ENCODE data around the gene TRIM40. TPM values are rescaled to one million over a fixed set of nuclear protein-coding genes. Genes with fewer than 3 reads are reported as not detected.

TRIM40 gene
- total and polyA plus RNA-seq, 2 of the 13 experiments (the other 11 are each of a cell fraction or from before 2014, with no cell fraction given) = 0.58 TPM; not detected in 1

DNA sequence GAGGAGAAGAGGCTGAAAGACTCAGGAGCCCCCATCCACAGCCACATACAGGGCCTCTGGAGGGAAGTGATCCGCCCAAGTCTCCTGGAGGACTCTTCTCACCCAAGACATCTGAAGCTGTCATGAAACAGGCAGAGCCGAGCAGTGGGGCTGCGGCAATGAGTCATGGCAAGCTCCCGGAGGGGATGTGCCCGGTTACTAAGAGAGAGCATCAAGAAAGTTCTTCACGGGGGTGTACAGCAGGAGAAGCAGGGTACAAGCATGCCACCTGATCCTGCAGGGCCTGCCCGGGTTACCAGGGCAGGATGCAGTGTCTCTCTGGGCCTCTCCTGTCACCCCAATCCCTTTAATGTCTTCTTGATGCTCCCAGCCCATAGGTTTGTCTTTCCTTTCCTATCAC lies 56.1 kb downstream of the TRIM40 start:
- Histone ChIP-seq H3K79me2 (ENCODE audit: insufficient read depth, low read length) (no peaks in the 10 kb centered on the region), H3K9me3 (ENCODE audit: low read length) (no peaks in the 10 kb centered on the region), H3K4me1 (ENCODE audit: insufficient read depth, low read length) (no peaks in the 10 kb centered on the region), H3K9ac (ENCODE audit: insufficient read depth, low read depth, low read length) (no peak overlapping the region), H4K20me1 (ENCODE audit: insufficient read depth, low read length) (no peaks in the 10 kb centered on the region), H3K4me2 (ENCODE audit: low read depth, low read length) (no peak overlapping the region), H3K27me3 (ENCODE audit: control insufficient read depth in 1 of 2, insufficient read depth in 2 of 2, low read length in 2 of 2) (no peaks in the 10 kb centered on the region), H3K36me3 (replicated peaks in 1 of 2; ENCODE audit: control insufficient read depth in 1 of 2, insufficient read depth in 2 of 2, low read length in 2 of 2) (peaks cover 43 to 80% of the 10 kb centered on the region in 2 experiments), H3K4me3 (replicated peaks in 1 of 3; ENCODE audit: insufficient read depth in 1 of 3, low read depth in 2 of 3, low read length in 3 of 3) (no peak overlapping the region), H3K27ac (ENCODE audit: extremely low read length, insufficient read depth, low read length) (no peak overlapping the region), H2AFZ (ENCODE audit: low read length) (no peak overlapping the region)
- TF ChIP-seq MAFF (IDR thresholded peaks at IDR 0.05; ENCODE audit: low read depth, low read length) (no peak), BCLAF1 (IDR thresholded peaks at IDR 0.05) (no peak), ZBTB25 (CRISPR knock-in tag; IDR thresholded peaks at IDR 0.05) (no peak), SUZ12 (IDR thresholded peaks at IDR 0.05; ENCODE audit: low read depth, low read length) (no peak), TOPORS (CRISPR knock-in tag; IDR thresholded peaks at IDR 0.05) (no peak), MAFG (CRISPR knock-in tag; IDR thresholded peaks at IDR 0.05) (no peak), ZNF225 (CRISPR knock-in tag; IDR thresholded peaks at IDR 0.05) (no peak), ZFP1 (CRISPR knock-in tag; IDR thresholded peaks at IDR 0.05) (no peak), PHF21A (CRISPR knock-in tag; IDR thresholded peaks at IDR 0.05) (no peak), BORCS8-MEF2B (CRISPR knock-in tag; IDR thresholded peaks at IDR 0.05) (no peak), ARNT2 (CRISPR knock-in tag; IDR thresholded peaks at IDR 0.05; ENCODE audit: low read depth) (no peak), RCOR2 (CRISPR knock-in tag; IDR thresholded peaks at IDR 0.05) (no peak), ZNF749 (CRISPR knock-in tag; IDR thresholded peaks at IDR 0.05; ENCODE audit: borderline replicate concordance) (no peak), TAF15 (IDR thresholded peaks at IDR 0.05; ENCODE audit: low read depth, low read length, poor library complexity, severe bottlenecking) (no peak), ZBTB7A (CRISPR knock-in tag; IDR thresholded peaks at IDR 0.05) (no peak)
- TF ChIP-seq, protein P1, sequence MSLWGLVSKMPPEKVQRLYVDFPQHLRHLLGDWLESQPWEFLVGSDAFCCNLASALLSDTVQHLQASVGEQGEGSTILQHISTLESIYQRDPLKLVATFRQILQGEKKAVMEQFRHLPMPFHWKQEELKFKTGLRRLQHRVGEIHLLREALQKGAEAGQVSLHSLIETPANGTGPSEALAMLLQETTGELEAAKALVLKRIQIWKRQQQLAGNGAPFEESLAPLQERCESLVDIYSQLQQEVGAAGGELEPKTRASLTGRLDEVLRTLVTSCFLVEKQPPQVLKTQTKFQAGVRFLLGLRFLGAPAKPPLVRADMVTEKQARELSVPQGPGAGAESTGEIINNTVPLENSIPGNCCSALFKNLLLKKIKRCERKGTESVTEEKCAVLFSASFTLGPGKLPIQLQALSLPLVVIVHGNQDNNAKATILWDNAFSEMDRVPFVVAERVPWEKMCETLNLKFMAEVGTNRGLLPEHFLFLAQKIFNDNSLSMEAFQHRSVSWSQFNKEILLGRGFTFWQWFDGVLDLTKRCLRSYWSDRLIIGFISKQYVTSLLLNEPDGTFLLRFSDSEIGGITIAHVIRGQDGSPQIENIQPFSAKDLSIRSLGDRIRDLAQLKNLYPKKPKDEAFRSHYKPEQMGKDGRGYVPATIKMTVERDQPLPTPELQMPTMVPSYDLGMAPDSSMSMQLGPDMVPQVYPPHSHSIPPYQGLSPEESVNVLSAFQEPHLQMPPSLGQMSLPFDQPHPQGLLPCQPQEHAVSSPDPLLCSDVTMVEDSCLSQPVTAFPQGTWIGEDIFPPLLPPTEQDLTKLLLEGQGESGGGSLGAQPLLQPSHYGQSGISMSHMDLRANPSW (CRISPR knock-in tag; IDR thresholded peaks at IDR 0.05; ENCODE audit: borderline replicate concordance) = no peak
- TF ChIP-seq, protein P2, sequence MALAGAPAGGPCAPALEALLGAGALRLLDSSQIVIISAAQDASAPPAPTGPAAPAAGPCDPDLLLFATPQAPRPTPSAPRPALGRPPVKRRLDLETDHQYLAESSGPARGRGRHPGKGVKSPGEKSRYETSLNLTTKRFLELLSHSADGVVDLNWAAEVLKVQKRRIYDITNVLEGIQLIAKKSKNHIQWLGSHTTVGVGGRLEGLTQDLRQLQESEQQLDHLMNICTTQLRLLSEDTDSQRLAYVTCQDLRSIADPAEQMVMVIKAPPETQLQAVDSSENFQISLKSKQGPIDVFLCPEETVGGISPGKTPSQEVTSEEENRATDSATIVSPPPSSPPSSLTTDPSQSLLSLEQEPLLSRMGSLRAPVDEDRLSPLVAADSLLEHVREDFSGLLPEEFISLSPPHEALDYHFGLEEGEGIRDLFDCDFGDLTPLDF (CRISPR knock-in tag; IDR thresholded peaks at IDR 0.05) = no peak
- CTCF ChIA-PET (ENCODE audit: low intra/inter-chr PET ratio, low total read pairs) = no interaction called here
- no TSS peak for BruUV-seq (replicated peaks)
- in situ Hi-C loops (cut with HindIII; ENCODE audit: extremely low pct_ligation_motif_present, low pct_unique_long_range_greater_than_20kb) (no loop called here), intact Hi-C loops (cut with micrococcal nuclease; ENCODE audit: unreplicated experiment) (no loop called here)
- ATAC-seq = no peak
- DNase-seq (ENCODE audit: low spot score) = no peak
- POLR2A ChIA-PET = no interaction called here
- 95% methylated on average over 6 of the region's 7 CpGs for WGBS (ENCODE audit: low lambda C conversion rate)
- no peak for FAIRE-seq

Data from HepG2 (cell line).